Measurements from ENCODE around the gene SLC18B1. TPM values are rescaled to one million over a fixed set of nuclear protein-coding genes. Genes with fewer than 3 reads are reported as not detected.
A peak's percentile ranks its signal among the peaks of the same experiment; 100 is the strongest.

Gene SLC18B1
- total and polyA plus RNA-seq, 2 of the 13 experiments (the other 11 are each of a cell fraction or from before 2014, with no cell fraction given): 11.4 to 13.8 TPM

DNA sequence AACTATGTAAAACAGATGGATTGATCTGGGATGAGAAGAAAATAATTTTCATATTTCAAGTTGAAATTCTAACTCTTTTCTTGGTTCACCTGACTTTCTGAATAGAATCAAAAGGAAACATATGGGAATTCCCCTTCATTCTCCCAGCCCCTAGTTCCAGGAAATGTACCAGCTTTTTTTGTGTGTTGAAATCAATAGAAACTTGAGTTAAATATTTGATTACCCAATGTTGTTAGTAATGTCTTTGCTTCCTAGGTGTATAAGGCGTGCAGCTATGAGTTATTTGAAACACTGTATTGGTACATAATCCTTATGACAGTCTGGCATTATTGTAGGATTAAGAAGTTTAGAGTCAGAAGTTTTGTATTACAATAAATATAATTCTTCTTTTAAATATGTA is 62.2 kb downstream of the SLC18B1 start (continued):
- TF ChIP-seq ZNF430 (CRISPR knock-in tag; IDR thresholded peaks at IDR 0.05) (no peak), TCF7L2 (IDR thresholded peaks at IDR 0.05; ENCODE audit: low read depth, low read length) (no peak), ELF1 (CRISPR knock-in tag; IDR thresholded peaks at IDR 0.05) (0 out of 2 replicates have a peak, but pooled peaks have one; percentile 19), UBTF (CRISPR knock-in tag; IDR thresholded peaks at IDR 0.05) (no peak), FOXP4 (CRISPR knock-in tag; IDR thresholded peaks at IDR 0.05) (no peak), STAT5B (CRISPR knock-in tag; IDR thresholded peaks at IDR 0.05) (no peak), ZNF20 (CRISPR knock-in tag; IDR thresholded peaks at IDR 0.05) (no peak), ZNF138 (CRISPR knock-in tag; IDR thresholded peaks at IDR 0.05; ENCODE audit: low read depth) (no peak), HNRNPH1 (optimal IDR thresholded peaks at IDR 0.05; ENCODE audit: low read depth, low read length) (no peak), EHMT2 (IDR thresholded peaks at IDR 0.05; ENCODE audit: borderline replicate concordance, low read depth, low read length) (no peak), RAD51 (IDR thresholded peaks at IDR 0.05; ENCODE audit: borderline replicate concordance) (no peak), ELF3 (CRISPR knock-in tag; IDR thresholded peaks at IDR 0.05) (peak; percentile 72), ZNF841 (CRISPR knock-in tag; IDR thresholded peaks at IDR 0.05; ENCODE audit: borderline replicate concordance) (no peak), ZNF431 (CRISPR knock-in tag; IDR thresholded peaks at IDR 0.05; ENCODE audit: borderline replicate concordance, low read depth) (no peak), KLF9 (CRISPR knock-in tag; IDR thresholded peaks at IDR 0.05; ENCODE audit: low read depth) (no peak), BCL6 (CRISPR knock-in tag; IDR thresholded peaks at IDR 0.05) (0 out of 2 replicates have a peak, but pooled peaks have one; percentile 29), GTF3A (CRISPR knock-in tag; conservative IDR thresholded peaks at IDR 0.05) (no peak), RBM22 (optimal IDR thresholded peaks at IDR 0.05; ENCODE audit: low read length) (no peak), ZNF558 (CRISPR knock-in tag; IDR thresholded peaks at IDR 0.05; ENCODE audit: borderline replicate concordance) (no peak), ZNF703 (CRISPR knock-in tag; IDR thresholded peaks at IDR 0.05; ENCODE audit: borderline replicate concordance) (no peak)
- TF ChIP-seq, protein P1, sequence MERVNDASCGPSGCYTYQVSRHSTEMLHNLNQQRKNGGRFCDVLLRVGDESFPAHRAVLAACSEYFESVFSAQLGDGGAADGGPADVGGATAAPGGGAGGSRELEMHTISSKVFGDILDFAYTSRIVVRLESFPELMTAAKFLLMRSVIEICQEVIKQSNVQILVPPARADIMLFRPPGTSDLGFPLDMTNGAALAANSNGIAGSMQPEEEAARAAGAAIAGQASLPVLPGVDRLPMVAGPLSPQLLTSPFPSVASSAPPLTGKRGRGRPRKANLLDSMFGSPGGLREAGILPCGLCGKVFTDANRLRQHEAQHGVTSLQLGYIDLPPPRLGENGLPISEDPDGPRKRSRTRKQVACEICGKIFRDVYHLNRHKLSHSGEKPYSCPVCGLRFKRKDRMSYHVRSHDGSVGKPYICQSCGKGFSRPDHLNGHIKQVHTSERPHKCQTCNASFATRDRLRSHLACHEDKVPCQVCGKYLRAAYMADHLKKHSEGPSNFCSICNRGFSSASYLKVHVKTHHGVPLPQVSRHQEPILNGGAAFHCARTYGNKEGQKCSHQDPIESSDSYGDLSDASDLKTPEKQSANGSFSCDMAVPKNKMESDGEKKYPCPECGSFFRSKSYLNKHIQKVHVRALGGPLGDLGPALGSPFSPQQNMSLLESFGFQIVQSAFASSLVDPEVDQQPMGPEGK (CRISPR knock-in tag; IDR thresholded peaks at IDR 0.05): no peak
- TF ChIP-seq, protein P2, sequence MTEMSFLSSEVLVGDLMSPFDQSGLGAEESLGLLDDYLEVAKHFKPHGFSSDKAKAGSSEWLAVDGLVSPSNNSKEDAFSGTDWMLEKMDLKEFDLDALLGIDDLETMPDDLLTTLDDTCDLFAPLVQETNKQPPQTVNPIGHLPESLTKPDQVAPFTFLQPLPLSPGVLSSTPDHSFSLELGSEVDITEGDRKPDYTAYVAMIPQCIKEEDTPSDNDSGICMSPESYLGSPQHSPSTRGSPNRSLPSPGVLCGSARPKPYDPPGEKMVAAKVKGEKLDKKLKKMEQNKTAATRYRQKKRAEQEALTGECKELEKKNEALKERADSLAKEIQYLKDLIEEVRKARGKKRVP (CRISPR knock-in tag; IDR thresholded peaks at IDR 0.05): peak in 1 of 2 experiments; percentile 36; a peak in 1 of 4 replicates
- TF ChIP-seq, protein P3, sequence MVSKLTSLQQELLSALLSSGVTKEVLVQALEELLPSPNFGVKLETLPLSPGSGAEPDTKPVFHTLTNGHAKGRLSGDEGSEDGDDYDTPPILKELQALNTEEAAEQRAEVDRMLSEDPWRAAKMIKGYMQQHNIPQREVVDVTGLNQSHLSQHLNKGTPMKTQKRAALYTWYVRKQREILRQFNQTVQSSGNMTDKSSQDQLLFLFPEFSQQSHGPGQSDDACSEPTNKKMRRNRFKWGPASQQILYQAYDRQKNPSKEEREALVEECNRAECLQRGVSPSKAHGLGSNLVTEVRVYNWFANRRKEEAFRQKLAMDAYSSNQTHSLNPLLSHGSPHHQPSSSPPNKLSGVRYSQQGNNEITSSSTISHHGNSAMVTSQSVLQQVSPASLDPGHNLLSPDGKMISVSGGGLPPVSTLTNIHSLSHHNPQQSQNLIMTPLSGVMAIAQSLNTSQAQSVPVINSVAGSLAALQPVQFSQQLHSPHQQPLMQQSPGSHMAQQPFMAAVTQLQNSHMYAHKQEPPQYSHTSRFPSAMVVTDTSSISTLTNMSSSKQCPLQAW (CRISPR knock-in tag; IDR thresholded peaks at IDR 0.05): no peak

All from HepG2 (cell line).